ENCODE measurements around the gene S1PR3. TPM values are rescaled to one million over a fixed set of nuclear protein-coding genes. Genes with fewer than 3 reads are reported as not detected.
A peak's percentile ranks its signal among the peaks of the same experiment; 100 is the strongest.

The S1PR3 gene
- total RNA-seq, 2 donors from 2014 or later: 26.8 to 34.7 TPM

DNA sequence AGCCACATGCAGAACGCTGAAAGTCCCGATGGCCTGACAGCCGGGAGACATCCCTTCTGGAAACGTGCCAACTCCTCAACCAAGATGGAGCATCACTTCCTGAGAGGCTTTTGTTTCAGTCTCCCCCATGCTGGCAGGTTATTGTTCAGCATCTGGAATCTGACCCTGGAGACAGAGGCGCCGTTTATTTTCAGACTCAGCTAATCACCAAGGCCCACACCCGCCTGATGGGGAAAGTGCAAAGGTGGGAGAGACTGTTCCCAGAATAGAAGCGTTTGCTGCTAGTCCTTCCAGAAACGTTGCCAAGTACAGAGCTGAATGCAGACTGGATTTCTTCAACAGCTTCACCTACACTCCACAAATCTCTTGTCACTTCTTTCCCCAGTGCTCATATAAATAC lies 41.8 kb upstream of the S1PR3 start:
- Histone ChIP-seq H3K36me3 (no peaks in the 10 kb centered on the region), H3K4me3 (no peak overlapping the region), H3K27ac (peak overlapping the region; percentile 36 to 71), H3K9me3 (no peaks in the 10 kb centered on the region), H3K4me1 (peaks cover 0 to 34% of the 10 kb centered on the region in 2 donors), H3K27me3 (no peaks in the 10 kb centered on the region)
- no peak for TF ChIP-seq CTCF (IDR thresholded peaks at IDR 0.05)
- no peak for DNase-seq (ENCODE audit: low spot score)

- H3K27ac ChIP-seq: peak overlapping the region; percentile 36 to 71
These were observed 41.3 kb upstream of the S1PR3 start for GRCh38 chr9:88949961-88950340.

DNA sequence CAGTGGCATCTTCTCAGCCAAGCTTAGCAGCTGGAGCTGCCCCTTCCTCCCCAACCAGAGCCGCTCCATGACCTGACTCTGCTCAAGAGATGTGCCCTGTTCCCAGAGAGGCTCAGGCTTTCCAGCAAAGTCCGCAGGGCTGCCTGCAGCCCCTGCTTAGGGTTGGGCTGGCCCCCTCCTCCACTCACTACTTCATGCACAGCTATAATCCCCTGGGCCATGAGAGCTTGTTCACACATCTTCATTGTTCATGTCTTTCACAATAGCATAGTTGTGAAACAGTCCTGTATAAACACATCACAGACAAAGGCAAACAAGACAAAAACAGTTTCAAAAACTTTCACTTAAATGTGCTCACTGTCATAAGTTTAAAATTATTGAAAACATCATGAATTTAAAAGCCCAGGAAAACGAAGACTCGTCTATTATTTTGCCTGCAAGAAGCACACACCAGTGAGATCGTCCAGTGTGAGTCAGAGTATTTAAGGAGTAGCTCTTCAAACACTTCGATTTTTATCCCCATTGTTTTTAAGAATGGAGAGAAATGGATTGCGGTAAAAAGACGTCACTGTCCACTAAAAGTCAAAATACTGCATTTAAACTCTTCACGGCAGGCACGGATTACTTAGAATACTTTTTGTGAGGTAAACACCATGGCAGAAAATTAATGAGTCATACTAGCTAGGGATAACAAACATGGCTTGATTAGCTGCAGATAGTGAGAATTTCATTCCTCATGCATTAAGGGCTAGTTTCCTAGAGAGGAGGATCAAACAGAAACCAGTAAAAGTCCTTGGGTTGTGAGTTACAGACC lies 40.7 kb upstream of the S1PR3 start:
- Histone ChIP-seq H3K4me1 (peaks cover 0 to 34% of the 10 kb centered on the region in 2 donors), H3K36me3 (no peaks in the 10 kb centered on the region), H3K4me3 (no peak overlapping the region), H3K9me3 (no peaks in the 10 kb centered on the region), H3K27me3 (no peaks in the 10 kb centered on the region), H3K27ac (peak overlapping the region; percentile 36 to 71)
- TF ChIP-seq CTCF (IDR thresholded peaks at IDR 0.05): no peak
- DNase-seq (ENCODE audit: low spot score): no peak

More at GRCh38 chr9:88949961-88950340, 41.3 kb upstream of the S1PR3 start:
- no peaks in the 10 kb centered on the region for H3K27me3 ChIP-seq
- no peak for TF ChIP-seq CTCF (IDR thresholded peaks at IDR 0.05)
- no peak overlapping the region for H3K4me3 ChIP-seq
- no peak for DNase-seq (ENCODE audit: low spot score)
- H3K36me3 ChIP-seq: no peaks in the 10 kb centered on the region
- peaks cover 0 to 34% of the 10 kb centered on the region in 2 donors for H3K4me1 ChIP-seq
- H3K9me3 ChIP-seq: no peaks in the 10 kb centered on the region

DNA sequence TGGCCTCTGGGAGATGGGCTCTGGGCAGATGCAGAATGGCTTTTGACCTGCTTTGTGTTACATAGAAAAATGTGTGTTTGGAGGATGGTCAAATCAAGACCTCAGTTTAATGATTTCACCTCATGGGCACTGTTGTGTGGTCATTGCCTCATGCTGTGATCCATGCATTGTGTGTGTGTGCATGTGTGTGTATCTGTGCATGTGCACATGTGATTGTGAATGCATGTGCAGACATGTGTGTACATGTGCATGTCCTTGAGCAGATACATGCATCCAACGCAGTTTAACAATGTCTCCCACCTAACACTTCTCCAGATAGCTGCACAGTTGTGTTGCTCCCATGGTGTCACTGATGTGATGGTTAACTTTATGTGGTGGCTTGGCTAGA lies 40.1 kb upstream of the S1PR3 start:
- peaks cover 0 to 34% of the 10 kb centered on the region in 2 donors for H3K4me1 ChIP-seq

GRCh38 chr9:88952086-88952615 lies 39.1 kb upstream of the S1PR3 start:
- no peak for DNase-seq (ENCODE audit: low spot score)
- TF ChIP-seq CTCF (IDR thresholded peaks at IDR 0.05): no peak
- Histone ChIP-seq H3K36me3 (no peaks in the 10 kb centered on the region), H3K27ac (no peak overlapping the region), H3K4me3 (no peak overlapping the region), H3K4me1 (peaks cover 0 to 34% of the 10 kb centered on the region in 2 donors), H3K9me3 (no peaks in the 10 kb centered on the region), H3K27me3 (no peaks in the 10 kb centered on the region)

More for the DNA sequence above, 40.1 kb upstream of the S1PR3 start:
- DNase-seq (ENCODE audit: low spot score): no peak
- Histone ChIP-seq H3K9me3 (no peaks in the 10 kb centered on the region), H3K4me3 (no peak overlapping the region), H3K27me3 (no peaks in the 10 kb centered on the region), H3K27ac (peak overlapping the region; percentile 36 to 71), H3K36me3 (no peaks in the 10 kb centered on the region)
- no peak for TF ChIP-seq CTCF (IDR thresholded peaks at IDR 0.05)

All from right atrium auricular region (tissue), 2 donors.